ENCODE data around the gene VLDLR.
"Not testable (repeated sequence)": the region's sequence is repeated elsewhere in the genome, so short reads cannot be mapped to it uniquely, and the experiment has no call there.

Gene VLDLR

GRCh38 chr9:2664174-2665065 lies 42.8 kb downstream of the VLDLR start:
- no peak for DNase-seq (ENCODE audit: low read depth)

DNA sequence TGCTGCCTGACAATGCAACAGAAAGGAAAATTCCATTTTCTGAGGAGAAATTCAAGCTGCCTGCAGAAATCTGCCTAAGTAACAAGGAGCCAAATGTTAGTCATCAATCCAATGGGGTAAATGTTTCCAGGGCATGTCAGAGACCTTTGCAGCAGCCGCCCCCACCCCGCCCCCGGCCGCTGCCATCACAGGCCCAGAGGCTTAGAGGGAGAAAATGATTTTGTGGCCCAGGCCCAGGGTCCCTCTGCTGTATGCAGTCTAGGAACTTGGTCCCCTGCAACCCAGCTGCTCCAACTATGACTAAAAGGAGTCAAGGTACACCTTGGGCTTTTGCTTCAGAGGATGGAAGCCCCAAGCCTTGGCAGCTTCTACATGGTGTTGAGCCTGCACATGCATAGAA lies 45.0 kb downstream of the VLDLR start:
- DNase-seq (ENCODE audit: low read depth), result no peak

GRCh38 chr9:2673161-2673560 lies 51.6 kb downstream of the VLDLR start:
- DNase-seq (ENCODE audit: low read depth), result no peak

GRCh38 chr9:2674141-2674824 lies 52.7 kb downstream of the VLDLR start:
- DNase-seq (ENCODE audit: low read depth), result no peak

GRCh38 chr9:2675834-2676233 lies 54.2 kb downstream of the VLDLR start:
- no peak for DNase-seq (ENCODE audit: low read depth)

DNA sequence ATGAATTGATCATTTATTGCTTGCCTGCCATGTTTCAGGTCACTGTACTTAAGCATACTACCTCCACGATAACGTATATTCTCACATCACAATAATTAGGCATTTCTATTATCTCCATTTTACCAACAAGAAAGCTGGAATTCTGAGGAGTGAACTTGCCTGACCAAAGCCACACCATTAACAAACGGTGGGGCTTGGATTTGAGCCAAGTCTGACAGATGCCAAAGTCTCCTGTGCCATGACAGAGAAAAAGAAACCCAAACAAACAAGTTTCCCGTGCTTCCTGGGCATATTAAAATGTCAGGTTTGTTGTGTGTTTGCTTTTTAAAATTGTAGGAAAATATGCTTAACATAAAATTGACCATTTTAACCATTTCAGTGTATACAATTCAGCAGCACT lies 54.9 kb downstream of the VLDLR start:
- no peak for DNase-seq (ENCODE audit: low read depth)

DNA sequence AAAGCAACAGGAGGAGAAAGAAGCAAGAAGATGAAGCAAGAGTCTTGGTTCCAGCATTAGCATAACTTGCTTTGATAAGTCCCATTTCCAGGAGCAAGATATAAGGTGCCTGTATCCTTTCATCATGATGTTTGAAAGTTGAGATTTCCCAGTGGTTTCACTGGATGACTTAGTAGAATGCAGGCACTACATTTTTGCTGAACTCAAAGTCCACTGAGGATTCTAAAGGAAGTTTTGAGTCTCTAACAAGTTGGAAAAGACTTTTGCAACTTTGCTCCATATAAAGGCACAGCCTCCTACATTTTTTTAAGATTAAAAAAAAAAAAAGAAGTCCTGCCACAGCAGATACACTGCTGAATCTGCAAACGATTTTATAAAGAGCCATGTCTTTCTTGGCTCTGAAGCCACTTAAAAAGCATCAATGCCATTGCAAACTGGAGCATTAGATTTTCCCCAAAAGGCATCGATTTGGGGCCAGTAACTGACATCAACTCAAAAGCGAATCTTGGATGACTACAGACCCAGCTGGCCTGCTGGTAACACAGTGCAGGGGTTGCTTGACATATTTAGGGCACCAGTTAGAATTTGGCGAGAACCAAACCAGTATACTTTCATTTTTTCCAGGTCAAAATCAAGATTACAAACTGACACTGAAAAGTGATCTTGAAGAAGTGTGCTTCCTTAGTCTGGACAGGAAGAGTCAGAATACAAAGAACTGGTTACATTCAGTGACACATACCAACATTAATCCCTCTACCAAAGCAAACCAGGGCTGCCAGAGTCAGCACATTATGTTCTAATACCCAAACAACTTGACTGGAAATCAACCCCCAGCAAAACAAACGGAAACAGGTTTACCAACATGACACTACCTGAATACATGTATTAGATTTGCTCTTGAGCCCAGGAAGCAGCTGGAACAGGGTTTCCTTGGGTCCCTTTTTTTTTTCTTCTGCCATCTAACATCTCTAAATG lies 56.6 kb downstream of the VLDLR start:
- DNase-seq (ENCODE audit: low read depth), result no peak

- no peak for DNase-seq (ENCODE audit: low read depth)
Observed at GRCh38 chr9:2679011-2679410, 57.4 kb downstream of the VLDLR start.

DNA sequence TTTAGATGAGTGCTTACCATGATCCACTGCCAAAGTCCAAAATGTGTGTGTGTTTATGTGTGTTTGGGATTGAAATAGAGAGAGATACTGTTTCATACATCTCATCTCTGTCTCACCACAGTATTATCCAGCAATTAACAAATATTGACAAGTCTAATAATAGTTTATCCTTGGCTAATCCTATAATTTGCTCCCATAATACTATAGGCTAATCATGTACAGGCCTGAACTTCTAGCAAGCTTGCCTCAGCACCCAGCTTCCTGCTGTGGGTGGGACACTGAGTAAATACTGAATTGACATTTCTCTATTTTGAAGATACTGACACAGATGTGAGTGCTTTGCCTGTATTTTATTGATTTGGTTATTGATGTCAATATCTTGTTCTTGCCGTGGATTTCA lies 60.4 kb downstream of the VLDLR start:
- no peak for DNase-seq (ENCODE audit: low read depth)

- no peak for DNase-seq (ENCODE audit: low read depth)
Observed at GRCh38 chr9:2686911-2687310, 65.3 kb downstream of the VLDLR start.

- no peak for DNase-seq (ENCODE audit: low read depth)
Observed at GRCh38 chr9:2688636-2689035, 67.0 kb downstream of the VLDLR start.

DNA sequence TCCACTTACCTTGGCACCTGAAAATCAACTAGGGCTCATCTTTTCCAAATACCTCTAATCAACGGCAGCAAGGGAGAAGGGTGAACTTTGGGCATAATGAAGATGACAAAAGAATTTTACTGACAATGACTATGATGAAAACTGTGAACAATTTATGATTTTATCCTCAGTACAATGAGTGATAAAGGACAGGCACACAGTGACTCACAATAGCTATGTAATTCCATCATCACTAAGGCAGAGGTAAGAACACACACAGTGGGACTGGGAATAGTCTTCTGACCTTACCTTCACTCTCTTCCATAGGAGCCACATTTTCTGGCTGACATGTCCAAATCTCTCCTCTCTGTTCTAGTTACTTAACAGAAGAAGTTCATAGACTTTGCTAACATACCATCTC lies 69.6 kb downstream of the VLDLR start:
- no peak for DNase-seq (ENCODE audit: low read depth)

GRCh38 chr9:2691626-2692025 lies 70.0 kb downstream of the VLDLR start:
- DNase-seq (ENCODE audit: low read depth), result no peak

GRCh38 chr9:2693056-2693455 lies 71.5 kb downstream of the VLDLR start:
- DNase-seq (ENCODE audit: low read depth), result no peak

GRCh38 chr9:2697492-2697891 lies 75.9 kb downstream of the VLDLR start:
- DNase-seq (ENCODE audit: low read depth), result no peak

DNA sequence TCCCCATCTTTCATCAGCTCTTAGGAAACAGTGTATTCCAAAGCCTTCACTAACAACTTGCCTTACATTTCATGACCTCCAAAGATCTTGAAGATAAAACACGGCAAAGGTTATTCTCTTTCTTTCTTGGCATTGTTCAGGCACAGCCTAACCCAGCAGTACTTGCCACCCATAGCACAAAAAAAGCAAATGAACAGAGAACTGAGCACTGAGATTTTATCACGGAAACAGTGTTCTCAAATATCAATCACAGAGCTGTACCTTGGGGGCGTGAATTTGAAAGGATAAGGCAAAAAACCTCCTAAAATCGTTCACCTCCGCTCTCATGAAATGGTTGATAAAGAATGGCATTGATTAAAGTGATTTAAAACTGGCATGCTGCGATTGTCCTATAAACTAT lies 78.8 kb downstream of the VLDLR start:
- DNase-seq (ENCODE audit: low read depth), result no peak

GRCh38 chr9:2700909-2701550 lies 79.4 kb downstream of the VLDLR start:
- DNase-seq (ENCODE audit: low read depth), result no peak

DNA sequence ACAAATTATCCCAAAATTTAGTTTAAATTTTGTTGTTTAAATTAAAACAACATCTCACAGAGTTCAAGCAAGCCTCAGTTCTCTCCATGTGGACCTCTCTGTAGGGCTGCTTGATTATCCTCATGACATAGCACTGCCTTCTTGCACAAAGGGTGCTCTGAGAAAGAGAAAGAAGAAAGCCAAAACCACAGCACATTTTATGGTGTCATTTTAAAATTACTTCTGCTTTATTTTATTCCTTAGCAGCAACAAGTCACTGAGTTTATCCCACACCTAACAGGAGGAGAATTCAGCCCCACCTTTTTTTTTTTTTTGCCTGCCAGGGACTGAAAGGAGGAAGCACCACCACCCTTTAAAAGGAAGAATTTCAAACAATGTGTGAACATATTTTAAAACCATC lies 82.9 kb downstream of the VLDLR start:
- DNase-seq (ENCODE audit: low read depth), result no peak

GRCh38 chr9:2707256-2707655 lies 85.7 kb downstream of the VLDLR start:
- DNase-seq (ENCODE audit: low read depth), result not testable (repeated sequence)

Measured in stimulated activated CD8-positive, alpha-beta memory T cell treated with anti-CD3 and anti-CD28 coated beads, Interleukin-15, amount 100 ng/mL, for 1 hour (primary cell).